Activated naive CD8-positive, alpha-beta T cell (primary cell): Measurements from ENCODE around the gene LTBP2.
A peak's percentile ranks its signal among the peaks of the same experiment; 100 is the strongest.

Experiments used
- H3K27ac Mint-ChIP-seq: one replicate; pipeline ENCODE4 v1.8.0; 2021; ENCODE audit warnings: mixed read lengths
- H3K27me3 Mint-ChIP-seq: one replicate; pipeline ENCODE4 v1.8.0; 2021; ENCODE audit warnings: mixed read lengths
- H3K36me3 Mint-ChIP-seq: one replicate; pipeline ENCODE4 v1.8.0; 2021; ENCODE audit warnings: mixed read lengths
- H3K4me1 Mint-ChIP-seq: one replicate; pipeline ENCODE4 v1.8.0; 2021; ENCODE audit warnings: low read depth, mixed read lengths
- H3K4me3 Mint-ChIP-seq: one replicate; pipeline ENCODE4 v1.8.0; 2021; ENCODE audit warnings: mild to moderate bottlenecking, mixed read lengths
- H3K9me3 Mint-ChIP-seq: one replicate; pipeline ENCODE4 v1.8.0; 2021; ENCODE audit warnings: low read depth, mixed read lengths

LTBP2 gene

GRCh38 chr14:74507085-74507484 lies 105.0 kb downstream of the LTBP2 start:
- no peaks in the 10 kb centered on the region for H3K36me3 Mint-ChIP-seq
- H3K27me3 Mint-ChIP-seq, result no peaks in the 10 kb centered on the region
- H3K4me3 Mint-ChIP-seq, result no peak overlapping the region
- H3K4me1 Mint-ChIP-seq, result peaks cover 1% of the 10 kb centered on the region
- no peaks in the 10 kb centered on the region for H3K9me3 Mint-ChIP-seq
- H3K27ac Mint-ChIP-seq, result no peak overlapping the region

GRCh38 chr14:74506411-74506851 lies 105.6 kb downstream of the LTBP2 start:
- Mint-ChIP-seq H3K36me3 (no peaks in the 10 kb centered on the region), H3K27ac (no peak overlapping the region), H3K9me3 (no peaks in the 10 kb centered on the region), H3K27me3 (no peaks in the 10 kb centered on the region), H3K4me1 (peaks cover 1% of the 10 kb centered on the region), H3K4me3 (no peak overlapping the region)

GRCh38 chr14:74505831-74506230 lies 106.2 kb downstream of the LTBP2 start:
- Mint-ChIP-seq H3K27ac (no peak overlapping the region), H3K27me3 (no peaks in the 10 kb centered on the region), H3K4me1 (peaks cover 1% of the 10 kb centered on the region), H3K36me3 (no peaks in the 10 kb centered on the region), H3K4me3 (no peak overlapping the region), H3K9me3 (no peaks in the 10 kb centered on the region)

- Mint-ChIP-seq H3K9me3 (no peaks in the 10 kb centered on the region), H3K4me3 (no peak overlapping the region), H3K27ac (no peak overlapping the region), H3K4me1 (peaks cover 1% of the 10 kb centered on the region), H3K36me3 (no peaks in the 10 kb centered on the region), H3K27me3 (no peaks in the 10 kb centered on the region)
These were observed 106.9 kb downstream of the LTBP2 start for GRCh38 chr14:74504874-74505720.

GRCh38 chr14:74504412-74504811 lies 107.6 kb downstream of the LTBP2 start:
- peaks cover 1% of the 10 kb centered on the region for H3K4me1 Mint-ChIP-seq
- H3K9me3 Mint-ChIP-seq, result no peaks in the 10 kb centered on the region
- no peak overlapping the region for H3K4me3 Mint-ChIP-seq
- H3K27ac Mint-ChIP-seq, result no peak overlapping the region
- H3K27me3 Mint-ChIP-seq, result no peaks in the 10 kb centered on the region
- no peaks in the 10 kb centered on the region for H3K36me3 Mint-ChIP-seq

- Mint-ChIP-seq H3K27ac (no peak overlapping the region), H3K4me1 (peaks cover 1% of the 10 kb centered on the region), H3K9me3 (no peaks in the 10 kb centered on the region), H3K27me3 (no peaks in the 10 kb centered on the region), H3K4me3 (no peak overlapping the region), H3K36me3 (no peaks in the 10 kb centered on the region)
These were observed 108.1 kb downstream of the LTBP2 start for GRCh38 chr14:74503938-74504335.

GRCh38 chr14:74503291-74503937 lies 108.6 kb downstream of the LTBP2 start:
- H3K4me1 Mint-ChIP-seq, result peaks cover 1% of the 10 kb centered on the region
- no peak overlapping the region for H3K4me3 Mint-ChIP-seq
- no peaks in the 10 kb centered on the region for H3K9me3 Mint-ChIP-seq
- peaks cover 1% of the 10 kb centered on the region for H3K36me3 Mint-ChIP-seq
- H3K27me3 Mint-ChIP-seq, result no peaks in the 10 kb centered on the region
- no peak overlapping the region for H3K27ac Mint-ChIP-seq

- Mint-ChIP-seq H3K36me3 (peaks cover 2% of the 10 kb centered on the region), H3K27ac (peak overlapping the region; percentile 41), H3K9me3 (no peaks in the 10 kb centered on the region)
These were observed 109.6 kb downstream of the LTBP2 start for GRCh38 chr14:74502236-74503019.

GRCh38 chr14:74501691-74502090 lies 110.3 kb downstream of the LTBP2 start:
- Mint-ChIP-seq H3K4me3 (no peak overlapping the region), H3K4me1 (peaks cover 5% of the 10 kb centered on the region), H3K27ac (peak overlapping the region; percentile 41), H3K27me3 (no peaks in the 10 kb centered on the region), H3K9me3 (no peaks in the 10 kb centered on the region), H3K36me3 (peaks cover 2% of the 10 kb centered on the region)

More at GRCh38 chr14:74502236-74503019, 109.6 kb downstream of the LTBP2 start:
- Mint-ChIP-seq H3K27me3 (no peaks in the 10 kb centered on the region), H3K4me3 (no peak overlapping the region), H3K4me1 (peaks cover 5% of the 10 kb centered on the region)

- H3K27ac Mint-ChIP-seq, result no peak overlapping the region
- H3K4me3 Mint-ChIP-seq, result no peak overlapping the region
- peaks cover 5% of the 10 kb centered on the region for H3K4me1 Mint-ChIP-seq
- no peaks in the 10 kb centered on the region for H3K27me3 Mint-ChIP-seq
- peaks cover 2% of the 10 kb centered on the region for H3K36me3 Mint-ChIP-seq
- H3K9me3 Mint-ChIP-seq, result no peaks in the 10 kb centered on the region
These were observed 110.9 kb downstream of the LTBP2 start for GRCh38 chr14:74501135-74501614.

- no peak overlapping the region for H3K4me3 Mint-ChIP-seq
- no peaks in the 10 kb centered on the region for H3K27me3 Mint-ChIP-seq
- no peak overlapping the region for H3K27ac Mint-ChIP-seq
- H3K9me3 Mint-ChIP-seq, result no peaks in the 10 kb centered on the region
- H3K4me1 Mint-ChIP-seq, result peaks cover 8% of the 10 kb centered on the region
- peaks cover 2% of the 10 kb centered on the region for H3K36me3 Mint-ChIP-seq
These were observed 111.5 kb downstream of the LTBP2 start for GRCh38 chr14:74500417-74501134.

GRCh38 chr14:74495356-74495755 lies 116.7 kb downstream of the LTBP2 start:
- Mint-ChIP-seq H3K36me3 (peaks cover 2% of the 10 kb centered on the region), H3K9me3 (no peaks in the 10 kb centered on the region), H3K27ac (peak overlapping the region; percentile 83), H3K4me3 (no peak overlapping the region), H3K27me3 (no peaks in the 10 kb centered on the region), H3K4me1 (peaks cover 27% of the 10 kb centered on the region)

- no peaks in the 10 kb centered on the region for H3K9me3 Mint-ChIP-seq
- peaks cover 2% of the 10 kb centered on the region for H3K36me3 Mint-ChIP-seq
These were observed 118.4 kb downstream of the LTBP2 start, which contains the start of gene ISCA2 for GRCh38 chr14:74493343-74494261. Gene ISCA2, plus strand, starts transcription at chr14:74493765. Its CDS starts 10 bp downstream, at chr14:74493775.

More at GRCh38 chr14:74493343-74494261, 118.4 kb downstream of the LTBP2 start, which contains the start of gene ISCA2:
- Mint-ChIP-seq H3K4me3 (no peak within 1 kb of the TSS), H3K27me3 (no peaks in the 10 kb centered on the region), H3K27ac (peak within 1 kb of the TSS; percentile 94), H3K4me1 (peaks cover 39% of the 10 kb centered on the region)
